Upper lobe of right lung (tissue), 1 donor: ENCODE measurements around the gene MYO7B. TPM values are rescaled to one million over a fixed set of nuclear protein-coding genes. Genes with fewer than 3 reads are reported as not detected.
A peak's percentile ranks its signal among the peaks of the same experiment; 100 is the strongest.
"Not testable (repeated sequence)": the region's sequence is repeated elsewhere in the genome, so short reads cannot be mapped to it uniquely, and the experiment has no call there.

Source experiments
- ATAC-seq: fragments of 200-7000 bp; cut with Tn5 transposase; one replicate; pipeline ENCODE4 v1.9.1; 2020; ENCODE audit warnings: mild to moderate bottlenecking, moderate library complexity
- DNase-seq: peaks from one replicate; pipeline ENCODE4 v3.0.0-alpha.2; 2020
- H3K27ac ChIP-seq: fragments of 200-600 bp; one replicate; pipeline ENCODE4 v1.8.0; 2022
- H3K27me3 ChIP-seq: fragments of 200-600 bp; one replicate; pipeline ENCODE4 v1.8.0; 2022; ENCODE audit warnings: mild to moderate bottlenecking
- H3K36me3 ChIP-seq: fragments of 200-600 bp; one replicate; pipeline ENCODE4 v1.8.0; 2022
- H3K4me1 ChIP-seq: fragments of 200-600 bp; one replicate; pipeline ENCODE4 v1.8.0; 2022
- H3K4me3 ChIP-seq: fragments of 200-600 bp; one replicate; pipeline ENCODE4 v1.8.0; 2022; ENCODE audit warnings: mild to moderate bottlenecking
- H3K9me3 ChIP-seq: fragments of 200-600 bp; one replicate; pipeline ENCODE4 v1.8.0; 2022
- CTCF ChIP-seq: fragments of 200-600 bp; IDR thresholded peaks from one replicate; pipeline ENCODE4 v1.8.0; 2022; ENCODE audit warnings: antibody characterized with exemption
- intact Hi-C: fragments of 100-400 bp; cut with DNase I; formaldehyde crosslinking; loops from one replicate; pipeline ENCODE4 v1.11.0; 2022
- total RNA-seq: library from RNA; stranded (reverse); fragmentation: NEBNext Ultra II Directional; extraction: Animal tissue kit (Norgen Biotek cat#: 25700); gene quantifications from one replicate; pipeline ENCODE4 v1.2.1, GENCODE V29; 2021
- donor health status: DM: no; HTN: yes; CAD: no; lungs with severe emphysema.

Gene MYO7B
- total RNA-seq, 1 donor from 2014 or later = 2.2 TPM

GRCh38 chr2:127525691-127526131, 9.8 kb upstream of the MYO7B start:
- H3K4me1 ChIP-seq = peaks cover 15% of the 10 kb centered on the region
- TF ChIP-seq CTCF = no peak
- peaks cover 23% of the 10 kb centered on the region for H3K36me3 ChIP-seq
- H3K9me3 ChIP-seq = no peaks in the 10 kb centered on the region
- ATAC-seq = peak; percentile 4
- no peaks in the 10 kb centered on the region for H3K27me3 ChIP-seq
- peak overlapping the region; percentile 97 for H3K27ac ChIP-seq
- peak overlapping the region; percentile 96 for H3K4me3 ChIP-seq
- intact Hi-C loops = no loop called here
- DNase-seq = no peak

- H3K27ac ChIP-seq = peak within 1 kb of the TSS; percentile 97
- H3K9me3 ChIP-seq = no peaks in the 10 kb centered on the region
- peak; percentile 97 for DNase-seq
- peaks cover 15% of the 10 kb centered on the region for H3K4me1 ChIP-seq
- intact Hi-C loops = no loop called here
- H3K27me3 ChIP-seq = no peaks in the 10 kb centered on the region
- peak within 1 kb of the TSS; percentile 96 for H3K4me3 ChIP-seq
- TF ChIP-seq CTCF = peak; percentile 33
- peaks cover 18% of the 10 kb centered on the region for H3K36me3 ChIP-seq
- peak; percentile 96 for ATAC-seq
These were observed 9.1 kb upstream of the MYO7B start, which contains the start of gene IWS1 for GRCh38 chr2:127526132-127527000. TSS of gene IWS1 (minus strand) at chr2:127526489. CDS start at chr2:127526208, 281 bp downstream.

- Histone ChIP-seq H3K9me3 (no peaks in the 10 kb centered on the region), H3K27ac (peak overlapping the region; percentile 97), H3K4me1 (peaks cover 15% of the 10 kb centered on the region), H3K36me3 (peaks cover 10% of the 10 kb centered on the region), H3K27me3 (no peaks in the 10 kb centered on the region), H3K4me3 (peak overlapping the region; percentile 96)
- DNase-seq (no peak), ATAC-seq (peak; percentile 6)
- intact Hi-C loops = no loop called here
- TF ChIP-seq CTCF = no peak
These were observed 8.3 kb upstream of the MYO7B start for GRCh38 chr2:127527001-127527804.

GRCh38 chr2:127528487-127528886, 7.0 kb upstream of the MYO7B start:
- no peaks in the 10 kb centered on the region for H3K36me3 ChIP-seq
- TF ChIP-seq CTCF = no peak
- no peaks in the 10 kb centered on the region for H3K27me3 ChIP-seq
- no peak overlapping the region for H3K4me3 ChIP-seq
- no peaks in the 10 kb centered on the region for H3K9me3 ChIP-seq
- no peak overlapping the region for H3K27ac ChIP-seq
- DNase-seq (no peak), ATAC-seq (no peak)
- intact Hi-C loops = no loop called here
- H3K4me1 ChIP-seq = peaks cover 14% of the 10 kb centered on the region

- H3K36me3 ChIP-seq, ATAC-seq, intact Hi-C loops, H3K27me3 ChIP-seq, H3K27ac ChIP-seq, DNase-seq, H3K4me1 ChIP-seq, H3K4me3 ChIP-seq, H3K9me3 ChIP-seq: not testable (repeated sequence)
These were observed 6.1 kb upstream of the MYO7B start for GRCh38 chr2:127529416-127529815.
